Endodermal cell (in vitro differentiated cells): ENCODE measurements around the gene ZNF286A. TPM values are rescaled to one million over a fixed set of nuclear protein-coding genes. Genes with fewer than 3 reads are reported as not detected.
A peak's percentile ranks its signal among the peaks of the same experiment; 100 is the strongest.

Source experiments
- DNase-seq: peaks from one replicate; pipeline ENCODE4 v3.0.0-alpha.2; 2017
- H3K27ac ChIP-seq: 2 replicates; pipeline ENCODE4 v1.5.1; 2013; ENCODE audit warnings: mild to moderate bottlenecking, low read depth, low read length, moderate library complexity
- H3K27me3 ChIP-seq: 2 replicates; pipeline ENCODE4 v1.6.1; 2013; ENCODE audit warnings: mild to moderate bottlenecking, low read length, moderate library complexity; ENCODE audit not compliant: insufficient read depth, control insufficient read depth, poor library complexity, severe bottlenecking
- H3K36me3 ChIP-seq: 2 replicates; pipeline ENCODE4 v1.7.0; 2013; ENCODE audit warnings: mild to moderate bottlenecking, low read length, moderate library complexity; ENCODE audit not compliant: control insufficient read depth, insufficient read depth
- H3K4me1 ChIP-seq: one replicate; pipeline ENCODE4 v1.7.0; 2013; ENCODE audit warnings: low read length; ENCODE audit not compliant: control insufficient read depth, insufficient read depth
- H3K4me3 ChIP-seq: 2 replicates; pipeline ENCODE4 v1.5.1; 2013; ENCODE audit warnings: mild to moderate bottlenecking, low read length, moderate library complexity
- H3K9ac ChIP-seq: 2 replicates; pipeline ENCODE4 v1.6.1; 2013; ENCODE audit warnings: mild to moderate bottlenecking, low read length, moderate library complexity; ENCODE audit not compliant: poor library complexity, severe bottlenecking; ENCODE audit errors: extremely low read depth
- H3K9me3 ChIP-seq: 2 replicates; pipeline ENCODE4 v1.6.1; 2013; ENCODE audit warnings: mild to moderate bottlenecking, low read length, moderate library complexity; ENCODE audit not compliant: control insufficient read depth
- H3K27ac Mint-ChIP-seq: 2 replicates; pipeline ENCODE4 v1.8.0; 2020; ENCODE audit warnings: mixed read lengths
- H3K27me3 Mint-ChIP-seq: 2 replicates; pipeline ENCODE4 v1.8.0; 2021; ENCODE audit warnings: mild to moderate bottlenecking, mixed read lengths; ENCODE audit not compliant: insufficient read depth
- H3K36me3 Mint-ChIP-seq: 2 replicates; pipeline ENCODE4 v1.8.0; 2020; ENCODE audit warnings: low read depth, mixed read lengths
- H3K4me1 Mint-ChIP-seq: 2 replicates; pipeline ENCODE4 v1.8.0; 2020; ENCODE audit warnings: mixed read lengths
- H3K4me3 Mint-ChIP-seq: 2 replicates; pipeline ENCODE4 v1.8.0; 2020; ENCODE audit warnings: mild to moderate bottlenecking, moderate library complexity, mixed read lengths
- H3K9me3 Mint-ChIP-seq: 2 replicates; pipeline ENCODE4 v1.8.0; 2020; ENCODE audit warnings: mild to moderate bottlenecking, mixed read lengths
- WGBS, 2 experiments: methylation state at CpG; one replicate each; pipeline versions ENCODE4 v1.1.5 to v1.1.7; 2013; ENCODE audit warnings: missing lambda C conversion rate in 2 of 2, mixed read lengths in 1 of 2; ENCODE audit not compliant: insufficient coverage in 1 of 2, insufficient read length in 1 of 2; 5-methylcytosine and 5-hydroxymethylcytosine counted together
- total RNA-seq, 2 donors: library from RNA; stranded (reverse); fragmentation: NEBNext Ultra II Directional in 1 of 2; extraction: Animal tissue kit (Norgen Biotek cat#: 25700) in 1 of 2; gene quantifications; 2 replicates in 1 of 2; 3 replicates in 1 of 2; pipeline ENCODE4 v1.2.1, GENCODE V29; 2021
- TF ChIP-seq, protein P1 (sequence below): fragments of 200-600 bp; sonication (generic); conservative IDR thresholded peaks from 2 replicates; pipeline ENCODE4 v1.5.0; 2021; ENCODE audit warnings: antibody characterized with exemption, mild to moderate bottlenecking

ZNF286A gene
- total RNA-seq, 2 donors from 2014 or later = 75.1 to 81.2 TPM

- H3K9ac ChIP-seq = no peak overlapping the region
- no peak overlapping the region for H3K4me3 ChIP-seq
- peaks cover 50% of the 10 kb centered on the region for H3K4me1 Mint-ChIP-seq
These were observed 44.5 kb upstream of the ZNF286A start for GRCh38 chr17:15654886-15655561.

GRCh38 chr17:15657868-15658267, 41.7 kb upstream of the ZNF286A start:
- no peak overlapping the region for H3K27ac Mint-ChIP-seq
- H3K27me3 ChIP-seq = no peaks in the 10 kb centered on the region
- H3K36me3 ChIP-seq = peaks cover 7% of the 10 kb centered on the region
- no peaks in the 10 kb centered on the region for H3K9me3 Mint-ChIP-seq
- H3K4me3 Mint-ChIP-seq = no peak overlapping the region
- H3K27me3 Mint-ChIP-seq = no peaks in the 10 kb centered on the region
- peak; percentile 5 for DNase-seq
- no peak overlapping the region for H3K9ac ChIP-seq
- H3K36me3 Mint-ChIP-seq = peaks cover 24% of the 10 kb centered on the region
- no peaks in the 10 kb centered on the region for H3K9me3 ChIP-seq
- no peak overlapping the region for H3K4me3 ChIP-seq
- H3K4me1 Mint-ChIP-seq = peaks cover 51% of the 10 kb centered on the region
- no peak overlapping the region for H3K27ac ChIP-seq
- H3K4me1 ChIP-seq = peaks cover 20% of the 10 kb centered on the region
- TF ChIP-seq, protein P1, sequence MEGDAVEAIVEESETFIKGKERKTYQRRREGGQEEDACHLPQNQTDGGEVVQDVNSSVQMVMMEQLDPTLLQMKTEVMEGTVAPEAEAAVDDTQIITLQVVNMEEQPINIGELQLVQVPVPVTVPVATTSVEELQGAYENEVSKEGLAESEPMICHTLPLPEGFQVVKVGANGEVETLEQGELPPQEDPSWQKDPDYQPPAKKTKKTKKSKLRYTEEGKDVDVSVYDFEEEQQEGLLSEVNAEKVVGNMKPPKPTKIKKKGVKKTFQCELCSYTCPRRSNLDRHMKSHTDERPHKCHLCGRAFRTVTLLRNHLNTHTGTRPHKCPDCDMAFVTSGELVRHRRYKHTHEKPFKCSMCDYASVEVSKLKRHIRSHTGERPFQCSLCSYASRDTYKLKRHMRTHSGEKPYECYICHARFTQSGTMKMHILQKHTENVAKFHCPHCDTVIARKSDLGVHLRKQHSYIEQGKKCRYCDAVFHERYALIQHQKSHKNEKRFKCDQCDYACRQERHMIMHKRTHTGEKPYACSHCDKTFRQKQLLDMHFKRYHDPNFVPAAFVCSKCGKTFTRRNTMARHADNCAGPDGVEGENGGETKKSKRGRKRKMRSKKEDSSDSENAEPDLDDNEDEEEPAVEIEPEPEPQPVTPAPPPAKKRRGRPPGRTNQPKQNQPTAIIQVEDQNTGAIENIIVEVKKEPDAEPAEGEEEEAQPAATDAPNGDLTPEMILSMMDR = no peak

More at GRCh38 chr17:15654886-15655561, 44.5 kb upstream of the ZNF286A start:
- TF ChIP-seq, protein P1 = no peak
- H3K4me3 Mint-ChIP-seq = no peak overlapping the region
- no peak for DNase-seq
- H3K36me3 Mint-ChIP-seq = peaks cover 19% of the 10 kb centered on the region
- peaks cover 7% of the 10 kb centered on the region for H3K36me3 ChIP-seq
- no peaks in the 10 kb centered on the region for H3K27me3 Mint-ChIP-seq
- no peaks in the 10 kb centered on the region for H3K27me3 ChIP-seq
- 55 to 69% methylated on average over 1 to 3 of the region's 3 CpGs for WGBS, 2 experiments
- no peak overlapping the region for H3K27ac Mint-ChIP-seq
- no peaks in the 10 kb centered on the region for H3K9me3 Mint-ChIP-seq
- peaks cover 26% of the 10 kb centered on the region for H3K4me1 ChIP-seq
- no peaks in the 10 kb centered on the region for H3K9me3 ChIP-seq
- peak overlapping the region; percentile 50 for H3K27ac ChIP-seq

- Histone ChIP-seq H3K4me1 (peaks cover 19% of the 10 kb centered on the region), H3K9ac (no peak overlapping the region), H3K9me3 (no peaks in the 10 kb centered on the region), H3K36me3 (peaks cover 7% of the 10 kb centered on the region), H3K4me3 (no peak overlapping the region), H3K27ac (no peak overlapping the region), H3K27me3 (no peaks in the 10 kb centered on the region)
- no peak for DNase-seq
- no peak overlapping the region for H3K27ac Mint-ChIP-seq
- peaks cover 24% of the 10 kb centered on the region for H3K36me3 Mint-ChIP-seq
- TF ChIP-seq, protein P1 = no peak
- H3K9me3 Mint-ChIP-seq = no peaks in the 10 kb centered on the region
- H3K27me3 Mint-ChIP-seq = no peaks in the 10 kb centered on the region
- peaks cover 47% of the 10 kb centered on the region for H3K4me1 Mint-ChIP-seq
- no peak overlapping the region for H3K4me3 Mint-ChIP-seq
- 83 to 94% methylated on average over 2 to 3 of the region's 3 CpGs for WGBS, 2 experiments
These were observed 41.3 kb upstream of the ZNF286A start for GRCh38 chr17:15658296-15658695.
